Measurements from ENCODE around the gene CADPS. TPM values are rescaled to one million over a fixed set of nuclear protein-coding genes. Genes with fewer than 3 reads are reported as not detected.

Gene CADPS
- total RNA-seq, 1 experiment from 2014 or later: not detected

GRCh38 chr3:62570888-62571287, 304.3 kb downstream of the CADPS start:
- Histone ChIP-seq H2AFZ (no peak overlapping the region), H3K27me3 (ENCODE audit: insufficient read depth, low read depth) (no peaks in the 10 kb centered on the region), H3K27ac (no peak overlapping the region), H3K36me3 (ENCODE audit: low read depth) (no peaks in the 10 kb centered on the region), H3K4me3 (no peak overlapping the region), H3F3A (ENCODE audit: insufficient read depth, low read depth) (no peaks in the 10 kb centered on the region), H3K79me2 (ENCODE audit: low read depth) (no peaks in the 10 kb centered on the region), H3K4me2 (no peak overlapping the region), H3K4me1 (replicated peaks; ENCODE audit: insufficient read depth) (no peaks in the 10 kb centered on the region), H4K20me1 (ENCODE audit: insufficient read depth) (no peaks in the 10 kb centered on the region), H3K9me2 (ENCODE audit: insufficient read depth) (no peaks in the 10 kb centered on the region), H3K9me3 (ENCODE audit: insufficient read depth, low read depth) (no peaks in the 10 kb centered on the region)
- CTCF ChIA-PET: interaction anchor here (0.8 kb wide), 1 partner anchor 11 kb away, joined by 6 read pairs; no protein-coding TSS in a partner anchor
- no TSS peak for BruUV-seq (replicated peaks)
- no peak for DNase-seq
- POLR2A ChIA-PET (ENCODE audit: unreplicated experiment): no interaction called here
- intact Hi-C loops (cut with micrococcal nuclease; ENCODE audit: unreplicated experiment): no loop called here
- no peak for TF ChIP-seq EZH2 (IDR thresholded peaks at IDR 0.05; ENCODE audit: low read depth)
- TF ChIP-seq, protein P1, sequence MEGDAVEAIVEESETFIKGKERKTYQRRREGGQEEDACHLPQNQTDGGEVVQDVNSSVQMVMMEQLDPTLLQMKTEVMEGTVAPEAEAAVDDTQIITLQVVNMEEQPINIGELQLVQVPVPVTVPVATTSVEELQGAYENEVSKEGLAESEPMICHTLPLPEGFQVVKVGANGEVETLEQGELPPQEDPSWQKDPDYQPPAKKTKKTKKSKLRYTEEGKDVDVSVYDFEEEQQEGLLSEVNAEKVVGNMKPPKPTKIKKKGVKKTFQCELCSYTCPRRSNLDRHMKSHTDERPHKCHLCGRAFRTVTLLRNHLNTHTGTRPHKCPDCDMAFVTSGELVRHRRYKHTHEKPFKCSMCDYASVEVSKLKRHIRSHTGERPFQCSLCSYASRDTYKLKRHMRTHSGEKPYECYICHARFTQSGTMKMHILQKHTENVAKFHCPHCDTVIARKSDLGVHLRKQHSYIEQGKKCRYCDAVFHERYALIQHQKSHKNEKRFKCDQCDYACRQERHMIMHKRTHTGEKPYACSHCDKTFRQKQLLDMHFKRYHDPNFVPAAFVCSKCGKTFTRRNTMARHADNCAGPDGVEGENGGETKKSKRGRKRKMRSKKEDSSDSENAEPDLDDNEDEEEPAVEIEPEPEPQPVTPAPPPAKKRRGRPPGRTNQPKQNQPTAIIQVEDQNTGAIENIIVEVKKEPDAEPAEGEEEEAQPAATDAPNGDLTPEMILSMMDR (conservative IDR thresholded peaks at IDR 0.05): no peak

- BruUV-seq (replicated peaks): no TSS peak
- Histone ChIP-seq H3K4me2 (no peak overlapping the region), H3K79me2 (ENCODE audit: low read depth) (no peaks in the 10 kb centered on the region), H3K27ac (no peak overlapping the region), H3K9me3 (ENCODE audit: insufficient read depth, low read depth) (no peaks in the 10 kb centered on the region), H3K36me3 (ENCODE audit: low read depth) (no peaks in the 10 kb centered on the region), H3K9me2 (ENCODE audit: insufficient read depth) (no peaks in the 10 kb centered on the region), H3K4me3 (no peak overlapping the region), H2AFZ (no peak overlapping the region), H3K27me3 (ENCODE audit: insufficient read depth, low read depth) (no peaks in the 10 kb centered on the region), H3K4me1 (replicated peaks; ENCODE audit: insufficient read depth) (no peaks in the 10 kb centered on the region), H4K20me1 (ENCODE audit: insufficient read depth) (no peaks in the 10 kb centered on the region), H3F3A (ENCODE audit: insufficient read depth, low read depth) (no peaks in the 10 kb centered on the region)
- intact Hi-C loops (cut with micrococcal nuclease; ENCODE audit: unreplicated experiment): loop anchor here (2.0 kb wide), 1 partner anchor 35 kb away; no protein-coding TSS in a partner anchor
- ChIA-PET CTCF (no interaction called here), POLR2A (ENCODE audit: unreplicated experiment) (no interaction called here)
- TF ChIP-seq EZH2 (IDR thresholded peaks at IDR 0.05; ENCODE audit: low read depth): no peak
- TF ChIP-seq, protein P1 (conservative IDR thresholded peaks at IDR 0.05): no peak
- no peak for DNase-seq
These were observed 305.6 kb downstream of the CADPS start for GRCh38 chr3:62569609-62570008.

DNA sequence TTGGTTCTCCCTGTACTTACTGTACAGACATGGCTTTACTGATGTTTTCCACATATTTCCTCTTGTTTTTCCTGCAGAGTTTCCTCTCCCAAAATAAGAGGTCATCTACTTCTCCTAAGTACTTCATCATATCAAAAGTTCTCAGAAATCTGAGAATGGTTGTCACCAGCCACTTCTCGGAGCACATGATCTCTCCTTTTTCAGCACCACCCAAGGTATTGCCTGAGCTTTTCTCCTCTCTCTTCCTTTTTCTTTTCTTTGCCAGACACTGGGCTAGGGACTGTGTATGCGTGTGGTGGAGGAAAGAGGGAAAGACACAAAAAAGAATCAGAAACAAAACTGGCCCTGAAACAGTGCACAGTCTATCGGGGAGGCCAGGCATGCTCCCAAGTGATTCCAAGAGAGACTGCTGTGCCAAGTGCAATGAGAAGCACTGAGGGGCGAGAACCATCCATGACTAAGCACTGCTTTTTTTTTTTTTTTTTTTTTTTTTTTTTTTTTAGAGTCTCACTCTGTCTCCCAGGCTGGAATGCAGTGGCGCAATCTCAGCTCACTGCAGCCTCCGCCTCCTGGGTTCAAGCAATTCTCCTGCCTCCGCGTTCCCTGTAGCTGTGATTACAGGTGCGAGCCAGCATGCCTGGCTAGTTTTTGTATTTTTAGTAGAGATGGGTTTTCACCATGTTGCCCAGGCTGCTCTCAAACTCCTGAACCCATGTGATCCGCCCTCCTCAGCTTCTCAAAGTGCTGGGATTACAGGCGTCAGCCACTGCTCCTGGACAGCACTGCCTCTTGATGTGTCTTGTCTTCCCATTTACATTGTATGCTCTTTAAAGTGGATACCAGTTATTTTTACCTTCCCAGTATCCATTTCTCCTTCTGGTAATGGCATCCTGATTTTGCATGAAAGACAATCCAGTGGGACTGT, 307.9 kb downstream of the CADPS start:
- H3K9me3 ChIP-seq (ENCODE audit: insufficient read depth, low read depth): no peaks in the 10 kb centered on the region
- H3K27me3 ChIP-seq (ENCODE audit: insufficient read depth, low read depth): no peaks in the 10 kb centered on the region
- H3K27ac ChIP-seq: no peak overlapping the region
- H3K4me1 ChIP-seq (replicated peaks; ENCODE audit: insufficient read depth): no peaks in the 10 kb centered on the region
- H4K20me1 ChIP-seq (ENCODE audit: insufficient read depth): no peaks in the 10 kb centered on the region
- intact Hi-C loops (cut with micrococcal nuclease; ENCODE audit: unreplicated experiment): loop anchor here (2.0 kb wide), 1 partner anchor 37 kb away; no protein-coding TSS in a partner anchor
- ChIA-PET POLR2A (ENCODE audit: unreplicated experiment) (no interaction called here), CTCF (interaction anchor here (0.6 kb wide), 1 partner anchor 14 kb away, joined by 4 read pairs; no protein-coding TSS in a partner anchor)
- no TSS peak for BruUV-seq (replicated peaks)
- TF ChIP-seq, protein P1 (conservative IDR thresholded peaks at IDR 0.05): no peak
- no peak for TF ChIP-seq EZH2 (IDR thresholded peaks at IDR 0.05; ENCODE audit: low read depth)
- H3K9me2 ChIP-seq (ENCODE audit: insufficient read depth): no peaks in the 10 kb centered on the region
- no peak overlapping the region for H2AFZ ChIP-seq
- no peak overlapping the region for H3K4me2 ChIP-seq
- no peaks in the 10 kb centered on the region for H3K79me2 ChIP-seq (ENCODE audit: low read depth)
- peak in 1 of 2 experiments; percentile 19 for DNase-seq
- no peaks in the 10 kb centered on the region for H3K36me3 ChIP-seq (ENCODE audit: low read depth)
- no peaks in the 10 kb centered on the region for H3F3A ChIP-seq (ENCODE audit: insufficient read depth, low read depth)
- no peak overlapping the region for H3K4me3 ChIP-seq

Measured in PC-9 (cell line).